Hematopoietic multipotent progenitor cell treated with erythropoietin and hydrocortisone succinate and interleukin-3 and kit ligand, for 4 days (in vitro differentiated cells): ENCODE measurements around the gene VPS26C.

Experiments
- DNase-seq: peaks from one replicate; pipeline ENCODE4 v3.0.0-alpha.2; 2015

VPS26C gene

DNA sequence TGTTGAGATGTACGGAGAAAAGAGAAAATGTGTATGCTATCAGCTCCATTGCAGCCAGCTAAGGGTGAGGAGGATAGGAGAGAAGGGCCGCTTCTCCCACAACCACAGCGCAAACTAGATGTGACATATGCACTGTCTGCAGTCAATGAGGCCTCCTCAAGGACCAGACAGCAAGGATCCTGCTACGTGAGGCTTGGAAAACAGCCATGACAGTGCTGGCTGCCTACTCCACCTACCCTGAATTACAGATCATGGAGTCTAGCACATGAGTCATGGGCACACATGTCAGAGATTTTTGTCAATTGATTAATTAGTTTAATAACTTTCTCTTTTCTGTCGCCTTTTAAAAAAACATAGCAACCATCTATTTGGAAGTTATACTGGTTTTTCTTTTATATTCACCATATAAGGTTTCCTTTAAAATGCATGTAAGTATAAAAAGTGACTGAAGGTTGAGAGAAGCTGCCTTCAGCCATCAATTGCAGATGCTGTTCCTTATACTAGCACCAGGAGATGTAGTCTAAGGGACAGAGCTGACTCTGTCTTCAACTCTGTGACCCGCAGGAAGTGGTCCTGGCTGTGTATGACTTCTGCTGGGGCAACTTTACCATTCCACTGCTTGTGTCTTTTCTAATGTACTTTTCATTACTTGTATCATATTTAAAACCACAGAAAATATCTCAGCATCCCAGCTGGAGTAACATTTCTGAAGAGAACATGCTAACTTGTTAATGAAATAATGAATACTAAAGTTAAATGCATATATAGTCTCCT, 3.1 kb downstream of the VPS26C start:
- peak; percentile 71 for DNase-seq

DNA sequence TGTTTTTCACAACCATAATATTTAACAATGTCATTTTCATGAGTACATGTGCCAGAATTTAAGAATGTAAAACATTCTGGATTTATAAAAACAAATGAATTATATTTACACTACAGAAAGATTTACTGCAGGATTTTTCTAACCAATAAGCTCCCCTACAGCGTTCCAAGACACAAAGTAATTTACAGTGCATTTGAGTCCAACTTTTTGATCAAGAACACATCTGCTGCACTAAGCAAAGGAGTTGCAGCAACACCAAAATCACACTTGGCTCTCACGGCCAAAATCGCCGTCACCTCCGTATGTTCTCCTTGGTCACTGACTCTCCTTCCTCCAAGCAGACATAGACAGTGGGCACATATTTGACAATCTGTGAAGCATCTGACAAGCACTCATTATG, 7.7 kb downstream of the VPS26C start:
- no peak for DNase-seq

DNA sequence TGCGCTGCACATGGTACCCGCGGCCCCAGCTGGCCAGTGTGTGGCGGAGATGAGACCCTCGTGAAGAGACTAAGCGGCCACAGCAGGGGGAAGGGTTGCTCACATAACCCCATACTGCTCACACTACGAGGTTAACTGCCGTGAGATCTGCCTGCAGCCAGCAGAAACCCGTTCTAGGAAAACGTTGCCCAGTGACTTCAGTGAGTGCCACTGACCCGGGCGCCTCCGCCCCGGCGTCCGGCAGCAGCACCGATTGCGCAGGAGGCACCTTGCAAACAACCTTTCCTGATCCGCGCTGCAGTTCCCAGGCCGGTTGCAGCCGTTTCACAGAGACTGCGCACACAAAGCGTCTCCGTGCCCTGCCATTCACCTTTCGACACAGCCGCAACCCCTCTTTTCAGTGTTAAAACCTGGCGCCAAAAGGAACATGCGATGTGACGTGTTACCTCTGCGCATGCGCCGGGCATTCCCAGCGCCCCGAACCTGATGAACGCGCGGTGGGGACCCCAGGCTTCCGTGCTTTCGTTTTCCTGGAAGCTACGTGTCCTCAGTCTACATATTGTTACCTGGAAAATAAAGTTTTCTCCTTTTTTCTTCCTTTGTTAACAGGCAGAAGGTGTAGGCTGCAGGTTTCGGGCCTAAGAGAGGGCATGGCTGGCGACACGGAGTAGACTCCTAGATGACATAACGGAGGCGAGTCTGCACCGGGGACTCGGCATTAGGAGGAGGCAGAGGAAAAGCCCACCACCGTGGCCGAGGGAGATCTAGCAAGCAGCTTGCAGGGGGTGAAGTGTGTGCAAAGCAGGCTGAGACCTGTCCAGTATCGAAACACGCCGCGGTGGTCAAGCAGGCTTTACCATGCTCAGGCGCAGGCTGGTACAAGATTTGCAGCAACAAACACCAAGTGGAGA, 8.9 kb downstream of the VPS26C start:
- DNase-seq = peak; percentile 95

GRCh38 chr21:37257511-37257966, 9.6 kb downstream of the VPS26C start:
- peak; percentile 80 for DNase-seq

DNA sequence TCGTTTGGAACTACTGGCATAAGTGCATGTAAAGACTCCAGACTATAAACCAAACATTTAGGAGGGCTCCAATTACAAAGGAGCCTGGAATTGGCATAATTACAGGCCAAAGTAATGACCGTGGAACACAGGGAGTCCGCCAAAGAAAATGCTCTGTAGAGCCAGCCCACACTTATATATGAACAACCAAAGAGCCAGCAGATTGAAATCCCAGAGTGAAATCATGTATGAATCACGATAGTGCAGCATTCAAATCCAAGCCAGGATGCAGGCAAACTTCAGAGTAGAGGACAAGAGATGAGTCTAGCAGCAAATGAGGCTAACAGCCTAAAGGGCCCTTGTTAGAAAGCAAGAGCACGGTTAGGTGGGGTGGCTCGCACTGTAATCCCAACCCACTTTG, 13.1 kb downstream of the VPS26C start:
- no peak for DNase-seq

DNA sequence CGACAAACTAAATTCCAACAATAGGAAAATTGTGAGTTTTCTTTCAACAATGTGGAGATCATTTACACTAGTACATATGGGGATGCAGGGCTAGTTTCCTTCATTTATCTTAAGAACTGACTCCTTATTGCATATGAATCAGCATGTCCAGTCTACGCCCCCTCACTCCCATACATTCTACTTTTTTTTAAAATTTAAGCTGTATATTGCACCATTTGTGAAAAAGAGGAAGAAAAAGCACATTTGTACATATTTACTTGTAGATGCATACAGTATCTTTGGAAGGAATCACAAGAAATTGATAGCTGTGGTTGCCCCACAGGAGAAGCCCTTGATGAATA, 15.9 kb downstream of the VPS26C start:
- peak; percentile 77 for DNase-seq

GRCh38 chr21:37249112-37249904, 17.8 kb downstream of the VPS26C start:
- DNase-seq = no peak

- DNase-seq = no peak
Observed at GRCh38 chr21:37248298-37248697, 18.8 kb downstream of the VPS26C start.

GRCh38 chr21:37245151-37245550, 22.0 kb downstream of the VPS26C start:
- DNase-seq = no peak

DNA sequence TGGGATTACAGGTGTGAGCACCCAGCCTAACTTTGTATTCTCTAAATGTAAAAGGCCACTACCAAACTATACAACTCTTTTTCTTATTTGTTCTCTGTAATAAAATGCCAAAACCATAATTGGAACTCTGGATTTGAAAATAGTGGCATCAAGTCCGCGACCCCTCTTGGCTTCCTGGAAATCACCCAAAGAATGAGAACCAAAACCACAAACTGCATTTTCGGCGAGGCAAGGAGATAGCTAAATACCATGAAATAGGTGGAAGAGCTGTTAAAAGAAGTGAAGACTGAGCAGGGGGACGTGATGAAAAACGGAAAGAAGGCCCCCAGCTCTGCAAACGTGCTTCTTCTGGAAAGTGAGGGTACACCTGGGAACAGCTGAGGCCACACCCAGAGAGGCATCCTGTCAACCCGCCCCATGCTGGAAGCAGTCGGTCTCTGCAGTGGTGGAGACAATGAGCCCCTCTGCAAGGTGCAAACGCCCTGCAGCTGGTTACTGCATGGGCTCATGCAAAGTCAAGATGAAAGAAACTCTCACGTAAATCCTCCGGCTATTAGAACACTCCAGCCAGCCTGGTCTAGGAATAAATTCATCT, 22.5 kb downstream of the VPS26C start:
- peak; percentile 69 for DNase-seq

GRCh38 chr21:37243961-37244360, 23.2 kb downstream of the VPS26C start:
- DNase-seq = no peak

- no peak for DNase-seq
Observed at GRCh38 chr21:37241426-37241825, 25.7 kb downstream of the VPS26C start.

DNA sequence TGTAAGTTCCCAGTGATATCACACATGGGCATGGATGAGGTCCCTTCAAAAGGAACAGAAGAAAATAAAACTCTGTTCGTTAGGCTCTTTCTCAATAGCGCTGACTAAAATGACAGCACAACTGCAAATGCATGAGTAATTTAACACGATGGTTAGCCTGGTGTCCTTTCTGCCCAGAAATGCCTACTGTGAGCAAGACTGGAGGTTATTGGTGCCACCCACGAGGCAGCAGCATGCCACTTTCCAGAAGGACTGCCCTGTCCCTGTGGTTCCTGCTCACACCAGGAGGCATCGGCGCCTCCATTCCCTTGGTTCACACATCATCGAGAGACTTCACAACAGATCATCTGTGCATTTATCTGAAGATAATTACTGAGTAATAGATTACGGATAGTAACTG, 26.2 kb downstream of the VPS26C start:
- no peak for DNase-seq

- peak; percentile 43 for DNase-seq
Observed at GRCh38 chr21:37237764-37238163, 29.4 kb downstream of the VPS26C start.

GRCh38 chr21:37237346-37237745, 29.8 kb downstream of the VPS26C start:
- DNase-seq = no peak

DNA sequence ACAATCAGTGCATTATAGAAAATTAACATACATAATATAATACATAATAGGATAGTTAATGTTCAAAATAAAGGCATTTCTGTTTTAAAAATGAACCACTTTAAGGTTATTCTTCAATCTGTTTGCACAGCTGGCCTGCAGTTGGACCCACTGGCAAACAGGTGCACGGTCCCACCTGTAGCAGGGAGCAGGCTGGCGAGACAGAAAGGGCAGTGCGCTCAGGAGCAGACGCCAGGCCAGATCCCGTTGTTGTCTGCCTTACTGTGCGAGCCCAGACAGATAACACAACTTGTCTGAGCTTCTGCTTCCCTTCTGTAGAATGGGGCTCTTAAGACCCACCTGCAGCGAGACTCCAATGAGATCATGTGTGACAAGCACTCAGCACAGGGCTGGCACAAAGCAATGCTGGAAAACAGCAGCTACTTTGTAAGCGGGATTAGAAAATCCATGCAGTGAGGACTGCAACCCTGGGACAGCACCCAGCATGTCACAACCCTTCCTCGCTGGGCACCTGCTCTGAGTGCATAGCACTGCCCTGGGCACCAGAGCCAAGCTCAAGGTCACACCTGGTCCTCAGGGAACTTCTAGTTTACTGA, 33.5 kb downstream of the VPS26C start:
- DNase-seq = no peak

DNA sequence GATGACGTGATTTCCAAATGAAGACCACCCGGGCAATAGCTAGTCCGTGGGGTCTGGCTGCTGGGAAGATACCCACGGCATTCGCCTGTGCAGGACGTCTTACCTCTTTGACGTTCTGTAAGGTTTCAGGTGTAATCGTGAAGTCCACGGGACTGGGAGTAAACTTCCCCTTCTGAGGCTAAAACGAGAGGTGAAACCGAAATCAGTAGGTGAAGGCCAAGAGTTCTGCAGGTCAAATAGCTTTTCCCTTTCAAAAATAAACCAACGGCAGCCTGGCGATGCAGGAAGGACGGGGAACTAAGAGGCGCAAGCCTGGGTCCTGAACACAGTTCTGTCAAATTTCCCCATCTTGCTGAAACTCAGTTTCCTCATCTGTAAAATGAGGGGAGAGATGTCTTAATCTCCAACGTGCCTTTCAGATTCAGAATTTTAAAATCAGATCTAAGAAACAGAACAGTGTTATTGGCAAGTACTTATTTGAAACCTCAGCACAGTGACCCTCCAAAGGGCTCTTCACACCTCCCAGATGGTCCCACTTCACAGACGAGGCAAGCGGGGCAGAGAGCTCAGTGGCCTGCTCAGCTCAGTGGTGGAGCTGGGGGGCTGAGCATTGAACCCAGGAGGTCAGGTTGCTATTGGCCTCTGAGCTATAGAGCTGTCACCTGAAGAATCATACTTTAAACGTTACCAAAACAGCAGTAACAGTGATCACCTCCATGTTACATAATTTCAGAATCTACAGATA, 34.7 kb downstream of the VPS26C start:
- no peak for DNase-seq

DNA sequence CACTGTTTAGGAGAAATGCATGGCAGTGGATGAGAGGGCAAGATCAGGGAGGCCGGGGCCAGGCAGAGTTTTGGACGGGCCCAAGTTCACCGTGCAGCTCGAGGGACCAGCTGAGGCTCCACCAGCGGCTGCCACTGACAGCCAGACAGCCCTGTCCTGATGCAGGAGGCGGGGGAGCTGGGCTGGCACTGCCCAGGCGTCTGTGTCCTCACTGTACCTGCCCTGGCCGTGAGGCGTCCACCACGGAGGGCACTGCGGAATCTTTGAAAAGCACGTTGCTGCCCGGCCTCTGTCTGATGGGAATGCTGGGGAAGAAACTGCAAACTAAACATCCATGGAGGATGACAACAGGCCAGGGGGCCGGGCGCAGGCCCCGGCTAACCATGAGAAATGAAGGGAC, 35.5 kb downstream of the VPS26C start:
- no peak for DNase-seq

GRCh38 chr21:37231249-37231645, 35.9 kb downstream of the VPS26C start:
- no peak for DNase-seq

GRCh38 chr21:37230632-37231248, 36.4 kb downstream of the VPS26C start:
- DNase-seq = no peak

DNA sequence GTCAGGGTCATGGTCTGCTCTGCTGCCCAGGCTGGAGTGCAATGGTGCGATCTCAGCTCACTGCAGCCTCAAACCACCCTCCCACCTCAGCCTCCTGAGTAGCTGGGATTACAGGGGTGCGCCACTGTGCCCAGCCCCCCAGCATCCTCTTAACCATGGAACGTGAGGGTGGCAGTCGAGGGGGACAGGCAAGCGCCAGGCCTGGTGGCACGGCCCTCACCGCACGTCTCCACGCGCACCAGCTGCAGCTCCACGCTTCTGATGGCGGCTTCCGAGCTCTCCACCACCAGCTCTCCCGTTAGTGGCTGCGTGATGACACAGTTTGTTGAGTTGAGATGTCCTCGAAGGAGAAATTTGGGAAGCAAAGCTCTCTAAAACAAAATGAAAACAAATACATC, 39.1 kb downstream of the VPS26C start:
- DNase-seq = no peak
